ENCODE results near the gene PRELP.

- TF ChIP-seq GATA2 (IDR thresholded peaks at IDR 0.05; ENCODE audit: low read depth, low read length), result no peak
- no peak for TF ChIP-seq GATA3 (IDR thresholded peaks at IDR 0.05; ENCODE audit: low read depth, low read length)
Measured at GRCh38 chr1:203441766-203442165, 33.8 kb upstream of the PRELP start.

All from SH-SY5Y (cell line).